Tibial nerve (tissue), 4 donors: Measurements from ENCODE around the gene LEMD2. TPM values are rescaled to one million over a fixed set of nuclear protein-coding genes. Genes with fewer than 3 reads are reported as not detected.

Experiments used
- DNase-seq, 2 donors: peaks; one replicate each; pipeline ENCODE4 v3.0.0-alpha.2; 2019; ENCODE audit warnings: low spot score in 2 of 2
- H3K27ac ChIP-seq, 4 donors: fragments of 200-600 bp; sonication (generic) in 3 of 4; one replicate each; pipeline ENCODE4 v1.5.1; 2017 to 2019; ENCODE audit warnings: mild to moderate bottlenecking in 1 of 4
- H3K27me3 ChIP-seq, 2 donors: fragments of 200-600 bp; sonication (generic) in 1 of 2; one replicate each; pipeline versions ENCODE4 v1.5.1 to v1.6.0; 2017 to 2019
- H3K36me3 ChIP-seq, 3 donors: fragments of 200-600 bp; sonication (generic); one replicate each; pipeline ENCODE4 v1.5.1; 2018 to 2019
- H3K4me1 ChIP-seq, 4 donors: fragments of 200-600 bp; sonication (generic) in 3 of 4; one replicate each; pipeline ENCODE4 v1.5.1; 2017 to 2019
- H3K4me3 ChIP-seq, 4 donors: fragments of 200-600 bp; sonication (generic) in 3 of 4; one replicate each; pipeline ENCODE4 v1.5.1; 2017 to 2019; ENCODE audit warnings: mild to moderate bottlenecking in 1 of 4, moderate library complexity in 1 of 4
- H3K9me3 ChIP-seq, 4 donors: fragments of 200-600 bp; sonication (generic) in 3 of 4; one replicate each; pipeline ENCODE4 v1.5.1; 2017 to 2019
- CTCF ChIP-seq, 5 experiments: fragments of 200-600 bp in 3 of 5; fragments of 450-650 bp in 2 of 5; sonication (generic) in 3 of 5; IDR thresholded peaks; one replicate each; pipeline ENCODE4 v1.5.1; 2016 to 2019; ENCODE audit warnings: antibody characterized with exemption in 5 of 5, mild to moderate bottlenecking in 3 of 5, moderate library complexity in 2 of 5
- EP300 ChIP-seq, 2 donors: sonication (generic); formaldehyde crosslinking; IDR thresholded peaks; one replicate each; pipeline ENCODE4 v1.6.1; 2017; ENCODE audit warnings: antibody characterized with exemption in 2 of 2, mild to moderate bottlenecking in 1 of 2
- POLR2A ChIP-seq, 2 donors: fragments of 450-650 bp; IDR thresholded peaks; one replicate each; pipeline ENCODE4 v1.6.1; 2017; ENCODE audit warnings: antibody characterized with exemption in 2 of 2, mild to moderate bottlenecking in 2 of 2, moderate library complexity in 2 of 2
- WGBS, 2 donors: methylation state at CpG; one replicate each; pipeline ENCODE4 v1.1.5; 2018; 5-methylcytosine and 5-hydroxymethylcytosine counted together
- total RNA-seq, 4 donors: library from RNA; depleted of rRNA; stranded (reverse); fragments of >200 nt; gene quantifications; one replicate each; pipeline ENCODE4 v1.1.0, GENCODE V29; 2016

Gene LEMD2
- total RNA-seq, 4 donors from 2014 or later, result 55.7 to 97.8 (median 70.1) TPM

- no peaks in the 10 kb centered on the region for H3K27me3 ChIP-seq
- no peak for DNase-seq
- H3K9me3 ChIP-seq, result no peaks in the 10 kb centered on the region
- no peak overlapping the region for H3K27ac ChIP-seq
- no peak overlapping the region for H3K4me3 ChIP-seq
- WGBS, 2 donors, result 70 to 80% methylated on average over 3 of the region's 3 CpGs
- no peaks in the 10 kb centered on the region for H3K36me3 ChIP-seq
- TF ChIP-seq POLR2A (IDR thresholded peaks at IDR 0.05) (no peak), EP300 (IDR thresholded peaks at IDR 0.05) (no peak), CTCF (IDR thresholded peaks at IDR 0.05) (no peak)
- peaks cover 0 to 7% (median 3%) of the 10 kb centered on the region in 4 donors for H3K4me1 ChIP-seq
Measured at GRCh38 chr6:33757113-33757512, 31.8 kb downstream of the LEMD2 start.

DNA sequence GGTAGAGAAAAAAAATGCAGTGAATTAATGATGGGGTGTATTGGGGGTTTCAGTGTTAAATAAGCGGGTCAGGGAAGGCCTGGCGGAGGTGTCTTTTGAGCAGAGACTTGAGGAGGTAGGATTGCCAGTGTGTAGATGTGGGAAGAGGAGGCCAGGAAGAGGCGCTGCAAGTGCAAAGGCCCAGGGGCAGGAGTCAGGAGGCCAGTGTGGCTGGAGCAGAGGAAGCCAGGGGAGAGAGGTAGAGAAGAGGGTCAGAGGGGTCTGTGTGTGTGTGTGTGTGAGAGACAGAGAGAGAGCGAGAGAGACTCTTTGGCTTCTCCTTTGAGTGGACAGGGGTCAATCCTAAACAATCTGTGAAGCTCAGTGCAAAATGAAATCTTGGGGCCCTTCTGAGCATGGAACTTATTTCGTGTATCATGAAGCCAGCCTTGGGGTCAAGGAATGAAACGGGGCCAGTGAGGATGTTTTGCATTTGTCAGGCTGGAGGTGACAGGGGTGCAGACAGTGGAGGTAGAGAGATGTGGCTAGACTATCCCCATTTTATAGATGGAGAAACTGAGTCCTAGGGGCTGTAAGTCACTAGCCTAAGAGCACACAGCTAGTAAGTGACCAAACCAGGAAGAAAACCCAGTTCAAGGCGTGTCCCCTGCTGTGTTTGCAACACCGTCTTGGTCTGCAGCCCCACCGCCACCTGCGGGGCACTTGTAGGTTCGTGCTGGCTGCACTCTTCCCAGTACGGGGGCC, 32.5 kb downstream of the LEMD2 start:
- Histone ChIP-seq H3K9me3 (no peaks in the 10 kb centered on the region), H3K4me1 (peaks cover 0 to 3% (median 0%) of the 10 kb centered on the region in 4 donors), H3K27me3 (no peaks in the 10 kb centered on the region), H3K27ac (no peak overlapping the region), H3K36me3 (no peaks in the 10 kb centered on the region), H3K4me3 (no peak overlapping the region)
- 84 to 85% methylated on average over 12 of the region's 12 CpGs for WGBS, 2 donors
- DNase-seq, result no peak
- TF ChIP-seq EP300 (IDR thresholded peaks at IDR 0.05), result no peak
- TF ChIP-seq CTCF (IDR thresholded peaks at IDR 0.05), result no peak
- TF ChIP-seq POLR2A (IDR thresholded peaks at IDR 0.05), result no peak

GRCh38 chr6:33755070-33755869, 33.7 kb downstream of the LEMD2 start:
- TF ChIP-seq POLR2A (IDR thresholded peaks at IDR 0.05) (no peak), EP300 (IDR thresholded peaks at IDR 0.05) (no peak), CTCF (IDR thresholded peaks at IDR 0.05) (no peak)
- Histone ChIP-seq H3K36me3 (no peaks in the 10 kb centered on the region), H3K27ac (no peak overlapping the region), H3K9me3 (no peaks in the 10 kb centered on the region), H3K27me3 (no peaks in the 10 kb centered on the region), H3K4me3 (no peak overlapping the region), H3K4me1 (peaks cover 0 to 4% (median 1%) of the 10 kb centered on the region in 4 donors)
- no peak for DNase-seq
- WGBS, 2 donors, result 68 to 78% methylated on average over 9 to 12 of the region's 13 CpGs

GRCh38 chr6:33754222-33754621, 34.7 kb downstream of the LEMD2 start:
- Histone ChIP-seq H3K27me3 (no peaks in the 10 kb centered on the region), H3K9me3 (no peaks in the 10 kb centered on the region), H3K4me3 (no peak overlapping the region), H3K27ac (no peak overlapping the region), H3K36me3 (no peaks in the 10 kb centered on the region), H3K4me1 (peaks cover 0 to 4% (median 1%) of the 10 kb centered on the region in 4 donors)
- WGBS, 2 donors, result 75 to 76% methylated on average over 11 of the region's 11 CpGs
- TF ChIP-seq EP300 (IDR thresholded peaks at IDR 0.05), result no peak
- no peak for TF ChIP-seq CTCF (IDR thresholded peaks at IDR 0.05)
- no peak for TF ChIP-seq POLR2A (IDR thresholded peaks at IDR 0.05)
- DNase-seq, result no peak

- TF ChIP-seq POLR2A (IDR thresholded peaks at IDR 0.05) (no peak), CTCF (IDR thresholded peaks at IDR 0.05) (no peak)
- Histone ChIP-seq H3K4me3 (no peak overlapping the region), H3K27me3 (no peaks in the 10 kb centered on the region), H3K27ac (no peak overlapping the region), H3K36me3 (no peaks in the 10 kb centered on the region), H3K9me3 (no peaks in the 10 kb centered on the region), H3K4me1 (peaks cover 0 to 4% (median 1%) of the 10 kb centered on the region in 4 donors)
- 90 to 100% methylated on average over 1 of the region's 1 CpG for WGBS, 2 donors
- no peak for DNase-seq
Measured at GRCh38 chr6:33752646-33753015, 36.3 kb downstream of the LEMD2 start.
